A549 (cell line): ENCODE data around the gene LRIT3. TPM values are rescaled to one million over a fixed set of nuclear protein-coding genes. Genes with fewer than 3 reads are reported as not detected.

Experiments
- ATAC-seq, 2 experiments: fragments of 200-7000 bp in 1 of 2; fragments of >200 bp in 1 of 2; cut with Nextera tagmentation in 1 of 2; cut with Tn5 transposase in 1 of 2; 3 replicates each; pipeline versions ENCODE4 v1.8.0 to v1.9.1; 2018 to 2020; ENCODE audit warnings: mild to moderate bottlenecking in 1 of 2, moderate library complexity in 1 of 2
- CTCF ChIA-PET: fragments of 300-600 bp; sonication (Branson Sonifier 250); formaldehyde crosslinking; extraction: SDS; loops from one replicate; lab custom pipeline; 2021; ENCODE audit warnings: antibody characterized with exemption, inconsistent platforms; lab: Yijun Ruan, JAX
- POLR2A ChIA-PET: fragments of 350-600 bp; formaldehyde crosslinking; extraction: SDS; loops from one replicate; lab custom pipeline; 2021; ENCODE audit warnings: antibody characterized with exemption, inconsistent platforms; lab: Yijun Ruan, JAX
- DNase-seq, 2 experiments: peaks; one replicate each; pipeline versions ENCODE4 v3.0.0 to v3.0.0-alpha.2; 2011 to 2016; ENCODE audit warnings: low read depth in 1 of 2, low spot score in 1 of 2
- FAIRE-seq: peaks from 2 replicates; lab custom pipeline; 2011; peaks lifted over from hg19 to GRCh38; lab: Jason Lieb, UNC
- H3K27ac ChIP-seq, 2 experiments: fragments of >200 bp; sonication (Bioruptor Twin); formaldehyde crosslinking; 3 replicates each; pipeline ENCODE4 v1.5.1; 2016 to 2017
- H3K4me1 ChIP-seq: fragments of >200 bp; sonication (Bioruptor Twin); formaldehyde crosslinking; 3 replicates; pipeline ENCODE4 v1.6.1; 2016
- H3K4me2 ChIP-seq: fragments of >200 bp; sonication (Bioruptor Twin); formaldehyde crosslinking; 3 replicates; pipeline ENCODE4 v1.6.1; 2016
- H3K4me3 ChIP-seq: fragments of >200 bp; sonication (Bioruptor Twin); formaldehyde crosslinking; 3 replicates; pipeline ENCODE4 v1.5.1; 2016
- H3K9me3 ChIP-seq: fragments of >200 bp; sonication (Bioruptor Twin); formaldehyde crosslinking; 3 replicates; pipeline ENCODE4 v1.6.1; 2016
- BHLHE40 ChIP-seq: IDR thresholded peaks from 2 replicates; pipeline ENCODE4 v1.6.1; 2012; ENCODE audit warnings: low read depth, low read length, inconsistent platforms
- CBX8 ChIP-seq: fragments of 200-600 bp; sonication (generic); IDR thresholded peaks from 2 replicates; pipeline ENCODE4 v1.6.1; 2016
- CHD2 ChIP-seq: fragments of 150-350 bp; IDR thresholded peaks from 2 replicates; pipeline ENCODE4 v1.6.1; 2014; ENCODE audit warnings: low read length; ENCODE audit not compliant: partially characterized antibody
- CHD4 ChIP-seq: fragments of 200-600 bp; sonication (generic); IDR thresholded peaks from 2 replicates; pipeline ENCODE4 v1.6.1; 2016; ENCODE audit warnings: antibody characterized with exemption, mild to moderate bottlenecking, borderline replicate concordance
- CTCF ChIP-seq: fragments of >200 bp; sonication (Bioruptor Twin); formaldehyde crosslinking; IDR thresholded peaks from 3 replicates; pipeline ENCODE4 v1.5.1; 2016
- EHMT2 ChIP-seq: fragments of 200-600 bp; sonication (generic); IDR thresholded peaks from 2 replicates; pipeline ENCODE4 v1.6.1; 2016; ENCODE audit warnings: antibody characterized with exemption, low read depth, mild to moderate bottlenecking, moderate library complexity
- EP300 ChIP-seq, 2 experiments: fragments of >200 bp; sonication (Bioruptor Twin); formaldehyde crosslinking; IDR thresholded peaks; 2 replicates in 1 of 2; 3 replicates in 1 of 2; pipeline ENCODE4 v1.6.1; 2016 to 2017
- ESRRA ChIP-seq: fragments of 150-350 bp; IDR thresholded peaks from 2 replicates; pipeline ENCODE4 v1.6.1; 2014; ENCODE audit warnings: mild to moderate bottlenecking, low read length, borderline replicate concordance
- FOSL2 ChIP-seq, 2 experiments: fragments of 450-650 bp in 1 of 2; fragments of >200 bp in 1 of 2; sonication (Bioruptor Twin) in 1 of 2; formaldehyde crosslinking; IDR thresholded peaks; 2 replicates each; pipeline versions ENCODE4 v1.5.0 to v1.6.1; 2016 to 2020; ENCODE audit warnings: mild to moderate bottlenecking in 1 of 2, moderate library complexity in 1 of 2
- FOXS1 ChIP-seq: fragments of 250-450 bp; sonication (Bioruptor Pico); IDR thresholded peaks from 2 replicates; pipeline ENCODE4 v1.5.0; 2020; ENCODE audit warnings: mild to moderate bottlenecking, moderate library complexity
- GATA3 ChIP-seq: IDR thresholded peaks from 2 replicates; pipeline ENCODE4 v1.6.1; 2012; ENCODE audit warnings: borderline replicate concordance
- HDAC2 ChIP-seq: fragments of 200-600 bp; sonication (generic); IDR thresholded peaks from 2 replicates; pipeline ENCODE4 v1.6.1; 2016
- HEYL ChIP-seq: fragments of 250-450 bp; sonication (Bioruptor Pico); IDR thresholded peaks from 2 replicates; pipeline ENCODE4 v1.8.0; 2021; ENCODE audit warnings: mild to moderate bottlenecking, moderate library complexity
- HMGXB4 ChIP-seq: fragments of 250-450 bp; sonication (Bioruptor Pico); IDR thresholded peaks from 2 replicates; pipeline ENCODE4 v1.5.0; 2021; ENCODE audit warnings: mild to moderate bottlenecking, moderate library complexity, borderline replicate concordance
- HOXA7 ChIP-seq: fragments of 250-450 bp; sonication (Bioruptor Pico); IDR thresholded peaks from 2 replicates; pipeline ENCODE4 v1.5.0; 2020; ENCODE audit warnings: mild to moderate bottlenecking, moderate library complexity
- HOXB13 ChIP-seq: fragments of 250-450 bp; sonication (Bioruptor Pico); IDR thresholded peaks from 2 replicates; pipeline ENCODE4 v1.5.0; 2020; ENCODE audit warnings: low read depth, mild to moderate bottlenecking, moderate library complexity
- HOXB5 ChIP-seq: fragments of 250-450 bp; sonication (Bioruptor Pico); IDR thresholded peaks from 2 replicates; pipeline ENCODE4 v1.5.0; 2020; ENCODE audit warnings: mild to moderate bottlenecking, moderate library complexity
- JUN ChIP-seq, 2 experiments: fragments of >200 bp; sonication (Bioruptor Twin); formaldehyde crosslinking; IDR thresholded peaks; 2 replicates in 1 of 2; 3 replicates in 1 of 2; pipeline ENCODE4 v1.6.1; 2016 to 2017
- KDM5A ChIP-seq: fragments of 200-600 bp; sonication (generic); IDR thresholded peaks from 2 replicates; pipeline ENCODE4 v1.6.1; 2016; ENCODE audit warnings: antibody characterized with exemption, mild to moderate bottlenecking
- MAFK ChIP-seq: fragments of 450-650 bp; IDR thresholded peaks from 2 replicates; pipeline ENCODE4 v1.6.1; 2014; ENCODE audit not compliant: partially characterized antibody
- MAZ ChIP-seq: fragments of 150-350 bp; IDR thresholded peaks from 2 replicates; pipeline ENCODE4 v1.6.1; 2014; ENCODE audit warnings: antibody characterized with exemption, low read depth, low read length, borderline replicate concordance
- MYC ChIP-seq: IDR thresholded peaks from 2 replicates; pipeline ENCODE4 v1.6.1; 2012; ENCODE audit warnings: mild to moderate bottlenecking, inconsistent platforms, low read length, improper control_type of control experiment, borderline replicate concordance
- POLR2A ChIP-seq: IDR thresholded peaks from 2 replicates; pipeline ENCODE4 v1.6.1; 2012; ENCODE audit warnings: mild to moderate bottlenecking, low read length
- RAD21 ChIP-seq, 2 experiments: fragments of >200 bp in 1 of 2; sonication (Bioruptor Twin) in 1 of 2; formaldehyde crosslinking in 1 of 2; IDR thresholded peaks in 1 of 2; conservative IDR thresholded peaks in 1 of 2; 2 replicates in 1 of 2; 3 replicates in 1 of 2; pipeline ENCODE4 v1.6.1; 2012 to 2018; ENCODE audit warnings: inconsistent platforms in 1 of 2
- RARB ChIP-seq: fragments of 250-450 bp; sonication (Bioruptor Pico); IDR thresholded peaks from 2 replicates; pipeline ENCODE4 v1.8.0; 2021; ENCODE audit warnings: mild to moderate bottlenecking, moderate library complexity
- RFX5 ChIP-seq: fragments of 450-650 bp; IDR thresholded peaks from 2 replicates; pipeline ENCODE4 v1.7.1; 2014; ENCODE audit warnings: antibody characterized with exemption, mild to moderate bottlenecking, moderate library complexity
- TFCP2L1 ChIP-seq: fragments of 250-450 bp; sonication (Bioruptor Pico); IDR thresholded peaks from 2 replicates; pipeline ENCODE4 v1.5.0; 2021; ENCODE audit warnings: mild to moderate bottlenecking
- WGBS: methylation state at CpG from one replicate; pipeline ENCODE4 v1.1.6; 2017; ENCODE audit errors: missing lambda C conversion rate; 5-methylcytosine and 5-hydroxymethylcytosine counted together
- polyA plus RNA-seq, 4 experiments: library from polyadenylated mRNA; depleted of rRNA in 3 of 4; stranded (reverse); fragments of >200 nt; fragmentation: RNase III in 1 of 4; extraction: RNeasy Plus Mini Kit Qiagen cat#74134 plus additional on column Dnase treatment in 1 of 4; gene quantifications; 2 replicates in 3 of 4; 3 replicates in 1 of 4; pipeline ENCODE4 v1.2.3, GENCODE V29; 2011 to 2017
- TF ChIP-seq, protein P1 (sequence below): IDR thresholded peaks from 2 replicates; pipeline ENCODE4 v1.6.1; 2012
- TF ChIP-seq, protein P2 (sequence below): fragments of 200-600 bp; sonication (generic); IDR thresholded peaks from 2 replicates; pipeline ENCODE4 v1.6.1; 2016; ENCODE audit warnings: antibody characterized with exemption, mild to moderate bottlenecking, moderate library complexity
- TF ChIP-seq, protein P3 (sequence below): fragments of 250-450 bp; sonication (Bioruptor Pico); IDR thresholded peaks from 2 replicates; pipeline ENCODE4 v1.5.0; 2020; ENCODE audit warnings: low read depth, mild to moderate bottlenecking, moderate library complexity

The LRIT3 gene
- polyA plus RNA-seq, 2 of the 4 experiments (the other 2 are of a cell fraction), result 0.06 TPM

DNA sequence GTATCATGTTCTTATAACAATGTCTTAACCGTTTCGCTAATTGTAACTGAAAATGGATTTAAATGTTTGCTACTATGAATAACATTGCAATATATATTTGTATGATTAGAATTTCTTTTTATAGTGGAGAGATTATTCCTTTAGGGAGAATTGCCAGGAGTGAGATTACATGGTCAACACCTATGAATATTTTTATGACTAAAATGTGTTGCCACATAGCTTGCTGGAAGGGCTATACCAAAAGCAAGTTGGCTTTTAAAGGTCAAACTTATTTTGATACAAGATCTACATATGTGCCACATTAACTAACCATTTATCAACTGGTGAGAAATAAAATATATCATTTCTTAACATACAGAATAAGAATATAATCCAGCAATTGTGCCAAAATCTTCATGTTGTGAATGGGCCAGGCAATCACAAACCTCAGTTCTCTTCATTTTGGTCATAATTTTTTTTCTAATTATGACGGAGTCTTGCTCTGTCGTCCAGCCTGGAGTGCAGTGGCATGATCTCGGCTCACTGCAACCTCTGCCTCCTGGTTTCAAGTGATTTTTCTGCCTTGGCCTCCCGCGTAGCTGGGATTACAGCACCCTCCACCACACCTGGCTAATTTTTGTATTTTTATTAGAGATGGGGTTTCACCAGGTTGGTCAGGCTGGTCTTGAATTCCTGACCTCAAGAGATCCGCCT, 54.8 kb downstream of the LRIT3 start:
- FAIRE-seq (no peak), DNase-seq (no peak), ATAC-seq (no peak)
- Histone ChIP-seq H3K27ac (no peak overlapping the region), H3K4me3 (no peak overlapping the region), H3K4me2 (no peak overlapping the region), H3K9me3 (no peaks in the 10 kb centered on the region)
- no peak for TF ChIP-seq BHLHE40
- TF ChIP-seq ESRRA, result no peak
- no peak for TF ChIP-seq HDAC2
- no peak for TF ChIP-seq CTCF
- TF ChIP-seq EP300 (IDR thresholded peaks at IDR 0.05), result no peak
- no peak for TF ChIP-seq CHD2
- TF ChIP-seq TFCP2L1 (CRISPR knock-in tag), result no peak
- no peak for TF ChIP-seq MAFK
- TF ChIP-seq HEYL (CRISPR knock-in tag), result no peak
- no peak for TF ChIP-seq MYC
- TF ChIP-seq, protein P1, sequence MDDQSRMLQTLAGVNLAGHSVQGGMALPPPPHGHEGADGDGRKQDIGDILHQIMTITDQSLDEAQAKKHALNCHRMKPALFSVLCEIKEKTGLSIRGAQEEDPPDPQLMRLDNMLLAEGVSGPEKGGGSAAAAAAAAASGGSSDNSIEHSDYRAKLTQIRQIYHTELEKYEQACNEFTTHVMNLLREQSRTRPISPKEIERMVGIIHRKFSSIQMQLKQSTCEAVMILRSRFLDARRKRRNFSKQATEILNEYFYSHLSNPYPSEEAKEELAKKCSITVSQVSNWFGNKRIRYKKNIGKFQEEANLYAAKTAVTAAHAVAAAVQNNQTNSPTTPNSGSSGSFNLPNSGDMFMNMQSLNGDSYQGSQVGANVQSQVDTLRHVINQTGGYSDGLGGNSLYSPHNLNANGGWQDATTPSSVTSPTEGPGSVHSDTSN, result no peak
- no peak for TF ChIP-seq FOSL2 (IDR thresholded peaks at IDR 0.05)
- TF ChIP-seq FOSL2 (CRISPR knock-in tag; IDR thresholded peaks at IDR 0.05), result no peak
- no peak for TF ChIP-seq HOXB5
- no peak for TF ChIP-seq CBX8
- TF ChIP-seq EHMT2, result no peak
- no peak for TF ChIP-seq POLR2A
- TF ChIP-seq FOXS1, result no peak
- no peak for TF ChIP-seq GATA3
- TF ChIP-seq RARB (CRISPR knock-in tag), result no peak
- TF ChIP-seq KDM5A, result no peak
- TF ChIP-seq, all 56 proteins: peak for 0
- CTCF ChIA-PET, result no interaction called here
- 58% methylated on average over 8 of the region's 8 CpGs for WGBS
- no peaks in the 10 kb centered on the region for H3K4me1 ChIP-seq
- POLR2A ChIA-PET, result no interaction called here

DNA sequence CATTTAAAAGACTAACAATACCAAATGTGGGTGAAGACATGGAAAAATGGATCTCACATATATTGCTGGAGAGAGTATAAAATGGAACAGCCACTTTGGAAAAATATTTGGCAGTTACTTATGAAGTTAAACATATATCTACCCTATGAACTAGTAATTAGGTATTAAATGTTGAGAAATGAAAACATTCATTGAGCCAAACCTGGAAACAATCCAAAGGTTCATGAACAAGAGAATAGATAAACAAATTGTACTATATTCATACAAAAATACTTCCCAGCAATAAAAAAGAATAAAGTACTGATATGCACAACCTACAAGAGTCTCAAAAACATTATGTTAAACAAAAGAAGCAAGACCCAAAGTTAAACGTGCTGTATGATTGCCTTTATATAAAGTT, 60.8 kb downstream of the LRIT3 start:
- ATAC-seq (no peak), FAIRE-seq (no peak), DNase-seq (no peak)
- 54% methylated on average over 1 of the region's 1 CpG for WGBS
- Histone ChIP-seq H3K4me1 (0 out of 3 replicates have a peak, but pooled peaks cover 6% of the 10 kb centered on the region), H3K9me3 (no peaks in the 10 kb centered on the region), H3K4me2 (no peak overlapping the region), H3K27ac (no peak overlapping the region), H3K4me3 (no peak overlapping the region)
- CTCF ChIA-PET, result no interaction called here
- POLR2A ChIA-PET, result no interaction called here
- TF ChIP-seq HOXA7, result no peak
- TF ChIP-seq JUN (IDR thresholded peaks at IDR 0.05), result no peak
- no peak for TF ChIP-seq CHD4
- TF ChIP-seq HMGXB4 (CRISPR knock-in tag), result no peak
- no peak for TF ChIP-seq MAFK
- no peak for TF ChIP-seq CHD2
- no peak for TF ChIP-seq KDM5A
- TF ChIP-seq EP300 (IDR thresholded peaks at IDR 0.05), result no peak
- TF ChIP-seq RFX5, result no peak
- TF ChIP-seq, protein P2, sequence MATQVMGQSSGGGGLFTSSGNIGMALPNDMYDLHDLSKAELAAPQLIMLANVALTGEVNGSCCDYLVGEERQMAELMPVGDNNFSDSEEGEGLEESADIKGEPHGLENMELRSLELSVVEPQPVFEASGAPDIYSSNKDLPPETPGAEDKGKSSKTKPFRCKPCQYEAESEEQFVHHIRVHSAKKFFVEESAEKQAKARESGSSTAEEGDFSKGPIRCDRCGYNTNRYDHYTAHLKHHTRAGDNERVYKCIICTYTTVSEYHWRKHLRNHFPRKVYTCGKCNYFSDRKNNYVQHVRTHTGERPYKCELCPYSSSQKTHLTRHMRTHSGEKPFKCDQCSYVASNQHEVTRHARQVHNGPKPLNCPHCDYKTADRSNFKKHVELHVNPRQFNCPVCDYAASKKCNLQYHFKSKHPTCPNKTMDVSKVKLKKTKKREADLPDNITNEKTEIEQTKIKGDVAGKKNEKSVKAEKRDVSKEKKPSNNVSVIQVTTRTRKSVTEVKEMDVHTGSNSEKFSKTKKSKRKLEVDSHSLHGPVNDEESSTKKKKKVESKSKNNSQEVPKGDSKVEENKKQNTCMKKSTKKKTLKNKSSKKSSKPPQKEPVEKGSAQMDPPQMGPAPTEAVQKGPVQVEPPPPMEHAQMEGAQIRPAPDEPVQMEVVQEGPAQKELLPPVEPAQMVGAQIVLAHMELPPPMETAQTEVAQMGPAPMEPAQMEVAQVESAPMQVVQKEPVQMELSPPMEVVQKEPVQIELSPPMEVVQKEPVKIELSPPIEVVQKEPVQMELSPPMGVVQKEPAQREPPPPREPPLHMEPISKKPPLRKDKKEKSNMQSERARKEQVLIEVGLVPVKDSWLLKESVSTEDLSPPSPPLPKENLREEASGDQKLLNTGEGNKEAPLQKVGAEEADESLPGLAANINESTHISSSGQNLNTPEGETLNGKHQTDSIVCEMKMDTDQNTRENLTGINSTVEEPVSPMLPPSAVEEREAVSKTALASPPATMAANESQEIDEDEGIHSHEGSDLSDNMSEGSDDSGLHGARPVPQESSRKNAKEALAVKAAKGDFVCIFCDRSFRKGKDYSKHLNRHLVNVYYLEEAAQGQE, result no peak
- TF ChIP-seq RAD21 (conservative IDR thresholded peaks at IDR 0.05 in 1 of 2, IDR thresholded peaks at IDR 0.05 in 1 of 2), result no peak
- no peak for TF ChIP-seq MAZ
- TF ChIP-seq, protein P3, sequence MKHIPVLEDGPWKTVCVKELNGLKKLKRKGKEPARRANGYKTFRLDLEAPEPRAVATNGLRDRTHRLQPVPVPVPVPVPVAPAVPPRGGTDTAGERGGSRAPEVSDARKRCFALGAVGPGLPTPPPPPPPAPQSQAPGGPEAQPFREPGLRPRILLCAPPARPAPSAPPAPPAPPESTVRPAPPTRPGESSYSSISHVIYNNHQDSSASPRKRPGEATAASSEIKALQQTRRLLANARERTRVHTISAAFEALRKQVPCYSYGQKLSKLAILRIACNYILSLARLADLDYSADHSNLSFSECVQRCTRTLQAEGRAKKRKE (CRISPR knock-in tag), result no peak
- no peak for TF ChIP-seq HOXB13
